ENCODE measurements around the gene ITGAD.

DNA sequence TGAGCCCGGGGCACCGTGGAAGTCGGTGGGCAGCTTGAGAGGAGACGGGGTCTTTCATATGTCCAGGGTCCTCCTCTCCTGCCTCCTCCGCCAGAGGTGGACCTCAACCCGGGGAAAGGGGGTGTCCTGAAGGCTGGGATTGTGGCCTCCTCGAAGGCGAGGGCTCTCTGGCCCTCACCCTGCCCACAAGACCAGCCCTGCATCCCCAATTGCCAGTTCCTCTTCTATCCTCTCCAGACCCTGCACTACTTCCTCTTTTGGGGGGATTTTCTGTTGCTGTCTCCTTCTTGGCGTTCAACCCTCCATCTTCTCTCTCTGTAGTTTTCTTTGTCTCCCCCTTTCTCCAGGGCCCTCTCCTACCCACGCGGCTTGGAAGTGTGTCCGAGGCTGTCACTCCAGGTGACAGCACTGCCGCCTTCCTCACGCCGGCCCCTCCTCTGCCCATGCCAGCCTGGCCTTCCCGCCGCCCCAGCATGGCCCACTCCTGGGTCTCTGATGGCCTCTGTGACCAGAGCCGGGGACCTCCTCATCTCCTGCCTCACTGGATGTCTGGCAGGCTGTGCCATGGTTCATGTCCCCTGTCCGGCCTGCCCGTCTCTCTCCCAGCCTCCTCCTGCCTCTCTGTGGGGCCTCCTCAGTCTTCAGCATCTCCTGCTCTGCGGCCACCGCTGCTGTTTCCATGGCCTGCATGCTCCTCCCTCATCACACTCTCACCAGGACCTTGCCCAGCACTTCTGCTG, 40.6 kb upstream of the ITGAD start:
- TF ChIP-seq CTCF (conservative IDR thresholded peaks at IDR 0.05; ENCODE audit: low read length) = no peak
- no peak for TF ChIP-seq EZH2phosphoT487 (IDR thresholded peaks at IDR 0.05; ENCODE audit: borderline replicate concordance)

Measured in Loucy (cell line).